Measurements from ENCODE around the gene MRPL2. TPM values are rescaled to one million over a fixed set of nuclear protein-coding genes. Genes with fewer than 3 reads are reported as not detected.
A peak's percentile ranks its signal among the peaks of the same experiment; 100 is the strongest.

MRPL2 gene
- total and polyA plus RNA-seq, 2 of the 4 experiments (the other 2 are of a cell fraction): 18.1 to 45.9 TPM

GRCh38 chr6:43070028-43070632, 10.9 kb upstream of the MRPL2 start:
- BruUV-seq (replicated peaks): no TSS peak
- H3K14ac ChIP-seq (replicated peaks; ENCODE audit: low read depth, low read length): no peak overlapping the region
- no peak overlapping the region for H2BK120ac ChIP-seq (ENCODE audit: low read depth, low read length)
- peak overlapping the region; percentile 70; the same call in 1 of the 2 replicates for H2AK5ac ChIP-seq (ENCODE audit: low read depth, low read length)
- no peaks in the 10 kb centered on the region for H4K20me1 ChIP-seq (ENCODE audit: insufficient read depth, low read length)
- peaks cover 13% of the 10 kb centered on the region for H3K9me1 ChIP-seq (ENCODE audit: insufficient read depth, low read length)
- H2BK15ac ChIP-seq (ENCODE audit: low read depth, low read length): peak overlapping the region; percentile 48; the same call in 1 of the 3 replicates
- H3K4me3 ChIP-seq (ENCODE audit: insufficient read depth, low read depth, low read length): no peak overlapping the region
- H3K27ac ChIP-seq (ENCODE audit: insufficient read depth, low read length): no peak overlapping the region
- peaks cover 12% of the 10 kb centered on the region for H3K4me1 ChIP-seq (ENCODE audit: control insufficient read depth, insufficient read depth, low read length)
- peaks cover 19% of the 10 kb centered on the region for H3K36me3 ChIP-seq (ENCODE audit: control insufficient read depth, insufficient read depth, low read length)
- ChIA-PET POLR2A (ENCODE audit: unreplicated experiment) (no interaction called here), CTCF (interaction anchor here (0.7 kb wide), 1 partner anchor 59 kb away, joined by 3 read pairs; no protein-coding TSS in a partner anchor)
- ATAC-seq (ENCODE audit: low read depth) (peak; percentile 89), DNase-seq (peak; percentile 76)
- peak overlapping the region; percentile 52; the same call in 1 of the 2 replicates for H4K5ac ChIP-seq (ENCODE audit: low read depth, low read length)
- no peaks in the 10 kb centered on the region for H3K9me3 ChIP-seq (ENCODE audit: control insufficient read depth, insufficient read depth, low read length)
- no peak overlapping the region; the same call in 1 of the 2 replicates for H4K91ac ChIP-seq (ENCODE audit: insufficient read depth, low read depth, low read length)
- no peak overlapping the region for H2BK5ac ChIP-seq (ENCODE audit: low read depth, low read length, poor library complexity, severe bottlenecking)
- H3K56ac ChIP-seq (ENCODE audit: extremely low read depth, insufficient read depth, low read length): no peak overlapping the region
- no peak overlapping the region for H3K23ac ChIP-seq (ENCODE audit: low read depth, low read length)
- H3K27me3 ChIP-seq (ENCODE audit: control insufficient read depth, insufficient read depth, low read length): no peaks in the 10 kb centered on the region
- no peak overlapping the region for H3K18ac ChIP-seq (ENCODE audit: low read depth, low read length)
- H2AFZ ChIP-seq (replicated peaks; ENCODE audit: low read length, poor library complexity): peak overlapping the region; percentile 54
- in situ Hi-C loops (cut with MboI; ENCODE audit: low sequenced_read_pairs): no loop called here
- WGBS, 2 experiments (ENCODE audit: extremely low coverage in 2 of 2, insufficient read length in 1 of 2): 75% methylated on average over 2 of the region's 6 CpGs; no CpG with 5 or more reads in 1 of the 2 experiments
- peak overlapping the region; percentile 34; the same call in 1 of the 2 replicates for H3K9ac ChIP-seq (ENCODE audit: low read depth, low read length)
- peaks cover 0 to 3% of the 10 kb centered on the region in 2 experiments; a peak in 1 of 4 replicates for H3K79me1 ChIP-seq (ENCODE audit: low read depth in 1 of 2, low read length in 2 of 2)
- H3K4ac ChIP-seq (ENCODE audit: low read depth, low read length): peak overlapping the region; percentile 30; the same call in 1 of the 2 replicates
- peak overlapping the region in 1 of 2 experiments; percentile 63; a peak in 1 of 4 replicates for H4K8ac ChIP-seq (ENCODE audit: low read depth in 2 of 2, low read length in 2 of 2)
- dilution Hi-C loops (cut with HindIII; ENCODE audit: low sequenced_read_pairs, unreplicated experiment): no loop called here
- H2BK20ac ChIP-seq (ENCODE audit: low read depth, low read length): no peak overlapping the region; the same call in 1 of the 2 replicates
- peak overlapping the region; percentile 88 for H2AK9ac ChIP-seq (replicated peaks; ENCODE audit: low read depth, low read length, poor library complexity)
- H3K4me2 ChIP-seq (ENCODE audit: low read depth, low read length): no peak overlapping the region
- intact Hi-C loops (cut with micrococcal nuclease): loop anchor here (1.0 to 5.0 kb wide), 3 partner anchors 59 to 302 kb away; no protein-coding TSS in a partner anchor
- TF ChIP-seq CHD1 (IDR thresholded peaks at IDR 0.05; ENCODE audit: low read depth, low read length) (no peak), RCOR1 (IDR thresholded peaks at IDR 0.05; ENCODE audit: insufficient replicate concordance, low read length) (no peak), CTCF (conservative IDR thresholded peaks at IDR 0.05; ENCODE audit: low read depth, low read length) (peak; percentile 87), POLR2A (IDR thresholded peaks at IDR 0.05; ENCODE audit: low read depth, low read length) (no peak), MAZ (IDR thresholded peaks at IDR 0.05; ENCODE audit: borderline replicate concordance, low read depth, low read length) (no peak), FOS (IDR thresholded peaks at IDR 0.05; ENCODE audit: low read depth, low read length) (no peak), CEBPB (IDR thresholded peaks at IDR 0.05; ENCODE audit: low read depth, low read length) (no peak), NFE2L2 (IDR thresholded peaks at IDR 0.05; ENCODE audit: low read depth, low read length) (no peak), MXI1 (IDR thresholded peaks at IDR 0.05; ENCODE audit: borderline replicate concordance, low read depth, low read length) (no peak), MAFK (IDR thresholded peaks at IDR 0.05; ENCODE audit: low read depth, low read length) (no peak), USF2 (IDR thresholded peaks at IDR 0.05; ENCODE audit: low read depth, low read length) (no peak), ELK1 (IDR thresholded peaks at IDR 0.05; ENCODE audit: borderline replicate concordance, low read depth, low read length) (no peak), RFX5 (IDR thresholded peaks at IDR 0.05; ENCODE audit: low read depth, low read length) (no peak), SMC3 (IDR thresholded peaks at IDR 0.05; ENCODE audit: low read depth, low read length) (peak; percentile 91), RAD21 (IDR thresholded peaks at IDR 0.05; ENCODE audit: low read length) (peak; percentile 90)
